MM.1S (cell line): ENCODE measurements around the gene NFKBIZ.

ENCODE experiments used
- EZH2 ChIP-seq: fragments of 300-600 bp; sonication (generic); optimal IDR thresholded peaks from 2 replicates; pipeline ENCODE3; 2017; ENCODE audit warnings: low read depth, mild to moderate bottlenecking, antibody characterized with exemption, low read length, mixed read lengths
- EZH2phosphoT487 ChIP-seq: fragments of 300-600 bp; sonication (generic); IDR thresholded peaks from 2 replicates; pipeline ENCODE4 v1.6.1; 2018; ENCODE audit warnings: antibody characterized with exemption, low read length
- TF ChIP-seq, protein P1 (sequence below): fragments of 300-600 bp; sonication (generic); IDR thresholded peaks from 2 replicates; pipeline ENCODE4 v1.5.1; 2016; ENCODE audit warnings: antibody characterized with exemption, low read length, mixed read lengths

DNA sequence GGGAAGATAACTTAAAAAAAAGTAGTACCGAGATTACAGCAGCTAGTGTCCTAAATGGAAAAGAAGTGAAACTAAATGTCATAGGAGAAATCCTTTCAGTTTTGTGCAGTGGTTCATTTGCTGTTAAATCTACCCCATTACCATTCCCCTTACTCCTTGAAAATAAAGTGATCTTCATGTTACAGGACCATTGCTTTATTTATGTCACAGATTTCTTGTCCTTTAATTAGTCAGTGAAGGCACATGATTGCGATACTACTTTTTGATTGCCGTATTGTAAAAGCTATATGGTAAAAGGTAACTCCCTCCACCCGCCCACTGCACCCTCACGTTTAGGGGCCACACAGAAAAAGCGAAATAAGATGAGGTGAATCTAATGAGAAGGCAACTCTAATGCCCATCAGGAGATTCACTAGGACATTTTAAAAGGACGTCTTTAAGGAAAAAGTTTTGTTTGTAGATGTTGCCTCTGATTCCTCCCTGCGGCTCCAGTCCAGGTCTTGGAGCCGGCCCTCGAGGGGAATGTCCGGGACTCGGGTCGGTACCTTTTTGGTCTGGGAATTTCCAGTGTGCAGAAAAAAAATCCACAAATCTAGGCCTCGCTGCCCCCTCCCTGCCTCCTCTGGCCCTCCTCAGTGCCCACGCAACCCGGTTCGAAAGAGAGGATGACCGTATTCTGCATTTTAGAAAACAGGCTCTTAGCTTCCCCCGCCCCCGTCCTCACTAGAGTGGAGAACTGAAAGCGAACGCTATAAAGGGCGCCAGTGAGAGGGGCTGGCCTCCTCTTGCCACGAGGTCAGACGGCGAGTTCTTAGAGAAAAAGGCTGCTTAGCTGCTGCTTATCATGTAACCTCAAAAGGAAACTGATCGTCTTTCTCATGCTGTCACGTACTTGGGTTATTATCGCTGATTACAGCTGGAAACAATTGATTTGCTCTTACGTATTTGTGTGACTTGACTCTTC lies 21.8 kb upstream of the NFKBIZ start:
- TF ChIP-seq, protein P1, sequence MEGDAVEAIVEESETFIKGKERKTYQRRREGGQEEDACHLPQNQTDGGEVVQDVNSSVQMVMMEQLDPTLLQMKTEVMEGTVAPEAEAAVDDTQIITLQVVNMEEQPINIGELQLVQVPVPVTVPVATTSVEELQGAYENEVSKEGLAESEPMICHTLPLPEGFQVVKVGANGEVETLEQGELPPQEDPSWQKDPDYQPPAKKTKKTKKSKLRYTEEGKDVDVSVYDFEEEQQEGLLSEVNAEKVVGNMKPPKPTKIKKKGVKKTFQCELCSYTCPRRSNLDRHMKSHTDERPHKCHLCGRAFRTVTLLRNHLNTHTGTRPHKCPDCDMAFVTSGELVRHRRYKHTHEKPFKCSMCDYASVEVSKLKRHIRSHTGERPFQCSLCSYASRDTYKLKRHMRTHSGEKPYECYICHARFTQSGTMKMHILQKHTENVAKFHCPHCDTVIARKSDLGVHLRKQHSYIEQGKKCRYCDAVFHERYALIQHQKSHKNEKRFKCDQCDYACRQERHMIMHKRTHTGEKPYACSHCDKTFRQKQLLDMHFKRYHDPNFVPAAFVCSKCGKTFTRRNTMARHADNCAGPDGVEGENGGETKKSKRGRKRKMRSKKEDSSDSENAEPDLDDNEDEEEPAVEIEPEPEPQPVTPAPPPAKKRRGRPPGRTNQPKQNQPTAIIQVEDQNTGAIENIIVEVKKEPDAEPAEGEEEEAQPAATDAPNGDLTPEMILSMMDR, result no peak
- TF ChIP-seq EZH2phosphoT487 (no peak), EZH2 (no peak)
